ENCODE data around the gene IRAK1.
A peak's percentile ranks its signal among the peaks of the same experiment; 100 is the strongest.

IRAK1 gene

GRCh38 chrX:154040307-154040756 is 20.6 kb upstream of the IRAK1 start:
- DNase-seq: no peak

- DNase-seq: no peak
These were observed 19.9 kb upstream of the IRAK1 start for GRCh38 chrX:154039577-154039976.

- no peak for DNase-seq
These were observed 19.0 kb upstream of the IRAK1 start for GRCh38 chrX:154038656-154039055.

- no peak for DNase-seq
These were observed 18.1 kb upstream of the IRAK1 start for GRCh38 chrX:154037754-154038153.

GRCh38 chrX:154036513-154036912 is 16.8 kb upstream of the IRAK1 start:
- peak in 1 of 5 donors; percentile 33 for DNase-seq

- DNase-seq: no peak
These were observed 14.1 kb upstream of the IRAK1 start for GRCh38 chrX:154033848-154034247.

- no peak for DNase-seq
These were observed 13.0 kb upstream of the IRAK1 start for GRCh38 chrX:154032653-154033052.

- no peak for DNase-seq
These were observed 12.5 kb upstream of the IRAK1 start for GRCh38 chrX:154032160-154032559.

GRCh38 chrX:154030715-154031305 is 11.1 kb upstream of the IRAK1 start:
- no peak for DNase-seq

- no peak for DNase-seq
These were observed 10.6 kb upstream of the IRAK1 start for GRCh38 chrX:154030266-154030665.

GRCh38 chrX:154029439-154029838 is 9.7 kb upstream of the IRAK1 start:
- no peak for DNase-seq

- no peak for DNase-seq
These were observed 8.9 kb upstream of the IRAK1 start for GRCh38 chrX:154028502-154029184.

GRCh38 chrX:154027986-154028385 is 8.3 kb upstream of the IRAK1 start:
- no peak for DNase-seq

- DNase-seq: no peak
These were observed 7.3 kb upstream of the IRAK1 start for GRCh38 chrX:154027022-154027402.

- no peak for DNase-seq
These were observed 6.7 kb upstream of the IRAK1 start for GRCh38 chrX:154026136-154027021.

GRCh38 chrX:154025230-154025629 is 5.5 kb upstream of the IRAK1 start:
- DNase-seq: no peak

- no peak for DNase-seq
These were observed 4.6 kb upstream of the IRAK1 start for GRCh38 chrX:154024271-154024670.

GRCh38 chrX:154023276-154024000 is 3.7 kb upstream of the IRAK1 start:
- DNase-seq: no peak

- DNase-seq: no peak
These were observed 2.4 kb upstream of the IRAK1 start for GRCh38 chrX:154022108-154022507.

- no peak for DNase-seq
These were observed 1.5 kb upstream of the IRAK1 start for GRCh38 chrX:154021131-154021611.

GRCh38 chrX:154020536-154021115 is 924 bp upstream of the IRAK1 start:
- DNase-seq: peak in 1 of 5 donors; percentile 18

GRCh38 chrX:154019061-154019621 is 561 bp downstream of the IRAK1 start:
- DNase-seq: peak in 2 of 5 donors; percentile 12 to 28
